Eye (tissue), 1 donor: Measurements from ENCODE around the gene SEC23A.
"Not testable (repeated sequence)": the region's sequence is repeated elsewhere in the genome, so short reads cannot be mapped to it uniquely, and the experiment has no call there.

ENCODE experiments used
- DNase-seq: peaks from one replicate; pipeline ENCODE4 v3.0.0-alpha.2; 2015

SEC23A gene

GRCh38 chr14:39025810-39026627 lies 77.0 kb downstream of the SEC23A start:
- DNase-seq, result no peak

GRCh38 chr14:39025250-39025809 lies 77.7 kb downstream of the SEC23A start:
- DNase-seq, result no peak

DNA sequence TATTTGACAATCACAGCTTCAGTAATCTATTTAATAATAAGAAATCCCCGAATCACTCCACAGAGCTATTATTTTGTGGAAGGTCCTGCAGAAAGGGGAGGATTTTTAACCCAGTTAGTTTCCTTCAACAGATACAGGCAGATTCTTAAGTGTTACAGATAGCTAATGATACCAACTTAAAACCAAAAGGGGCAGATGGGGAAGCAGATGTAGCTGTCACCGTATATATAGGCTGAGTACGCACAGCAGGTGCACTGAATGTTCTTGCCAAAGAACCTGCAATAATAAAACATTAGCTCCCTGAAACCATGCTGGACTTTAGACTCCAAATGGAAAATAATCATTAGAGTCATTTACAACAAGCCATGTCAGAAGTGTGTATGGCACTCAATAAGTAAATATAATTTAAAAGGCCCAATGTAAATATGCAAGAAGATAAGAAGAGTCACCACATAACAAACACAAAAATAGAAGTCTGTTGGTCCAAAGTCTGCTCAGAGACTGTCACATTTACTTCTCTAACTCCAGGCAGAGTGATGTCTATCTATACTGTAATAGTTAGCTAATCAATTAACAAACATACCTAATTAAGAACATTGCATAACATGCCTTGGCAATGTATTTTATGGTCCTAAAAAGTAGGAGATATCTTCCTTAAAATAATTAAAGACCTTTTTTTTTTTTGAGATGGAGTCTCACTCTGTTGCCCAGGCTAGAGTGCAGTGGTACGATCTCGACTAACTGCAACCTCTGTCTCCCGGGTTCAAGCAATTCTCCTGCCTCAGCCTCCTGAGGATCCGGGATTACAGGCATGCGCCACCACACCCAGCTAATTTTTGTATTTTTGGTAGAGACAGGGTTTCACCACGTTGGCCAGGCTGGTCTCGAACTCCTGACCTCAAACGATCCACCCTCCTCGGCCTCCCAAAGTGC lies 78.8 kb downstream of the SEC23A start:
- DNase-seq, result peak; percentile 51

GRCh38 chr14:39017096-39018016 lies 85.7 kb downstream of the SEC23A start:
- not testable (repeated sequence) for DNase-seq

DNA sequence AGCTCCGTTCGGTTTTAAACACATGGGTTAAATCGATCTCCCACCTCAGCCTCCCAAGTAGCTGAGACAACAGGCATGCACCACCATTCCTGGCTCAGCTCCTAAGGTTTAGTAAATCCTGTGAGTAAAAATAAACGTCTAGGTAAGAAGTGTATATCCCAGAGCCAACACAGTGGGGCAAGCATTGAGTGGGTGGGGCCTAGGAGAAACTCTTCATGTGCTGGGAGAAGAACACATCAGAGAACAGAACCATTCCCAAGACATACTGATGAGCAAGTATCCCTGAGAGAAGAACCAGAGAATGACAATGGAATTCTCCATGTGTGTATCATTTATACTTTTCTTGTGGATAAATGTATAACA lies 86.3 kb downstream of the SEC23A start:
- DNase-seq, result no peak

DNA sequence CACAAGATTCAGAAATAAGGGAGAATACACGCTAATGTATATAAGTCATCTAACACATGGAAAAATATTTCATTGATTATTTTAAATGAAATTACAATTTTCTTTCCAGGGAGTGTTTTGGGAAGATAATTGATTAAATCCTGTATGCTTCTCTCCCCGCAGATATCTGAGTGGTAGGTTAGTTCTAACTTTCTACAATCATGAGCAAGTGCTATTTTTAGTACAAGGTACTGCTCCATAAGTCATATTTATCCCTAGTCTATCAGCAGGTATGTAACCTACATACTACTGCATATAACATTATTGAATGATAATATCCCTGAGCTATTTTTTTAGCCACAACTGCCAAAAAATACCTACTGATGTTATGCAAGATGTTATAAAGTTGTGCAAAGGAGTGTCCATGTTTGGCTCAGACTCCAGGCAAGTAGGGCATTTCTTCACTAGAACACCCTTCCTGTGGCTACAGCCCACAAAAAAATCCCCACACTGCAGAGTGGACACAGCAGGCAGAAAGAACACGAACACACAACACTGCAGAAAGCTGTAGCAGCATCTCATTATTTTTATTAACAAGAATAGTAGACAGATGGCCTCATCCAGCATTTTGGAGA lies 87.0 kb downstream of the SEC23A start:
- DNase-seq, result no peak

GRCh38 chr14:39015360-39015961 lies 87.6 kb downstream of the SEC23A start:
- peak; percentile 75 for DNase-seq

DNA sequence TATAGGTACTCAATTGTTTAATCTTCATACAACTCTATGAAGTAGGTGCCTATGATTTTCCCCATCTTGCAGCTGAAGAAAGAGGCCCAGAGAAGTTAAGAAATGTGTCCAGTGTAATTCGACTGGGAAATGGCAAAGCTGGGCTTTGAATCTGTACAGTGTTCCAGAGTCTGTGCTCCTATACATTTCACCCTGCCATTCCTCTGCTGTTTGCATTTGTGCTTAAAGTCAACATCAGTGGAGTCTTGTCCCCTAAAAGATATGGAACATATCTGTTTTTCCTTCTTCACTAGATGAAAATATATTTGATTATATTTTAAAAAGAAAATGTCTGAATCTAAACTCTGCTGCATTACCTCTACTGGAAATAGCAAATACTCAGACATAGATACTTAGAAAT lies 88.6 kb downstream of the SEC23A start:
- DNase-seq, result no peak

DNA sequence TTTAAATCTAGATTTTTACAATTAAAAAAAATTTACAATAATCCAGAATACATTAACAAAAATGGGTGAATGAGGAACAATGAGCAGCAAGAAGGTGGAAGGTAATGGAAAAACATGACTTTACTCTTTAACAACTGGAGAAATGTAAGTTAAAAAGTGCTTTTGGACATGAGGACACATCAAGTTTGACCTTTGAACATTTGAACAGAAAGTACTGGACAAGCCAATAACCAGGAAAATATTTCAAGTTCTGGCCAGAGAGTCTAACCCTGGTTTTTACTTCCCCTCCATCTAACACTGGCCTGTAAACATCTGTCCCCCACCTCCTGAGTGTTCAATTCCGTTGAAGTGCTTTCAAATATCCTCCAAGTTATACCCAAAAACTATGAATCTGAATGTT lies 94.1 kb downstream of the SEC23A start:
- DNase-seq, result not testable (repeated sequence)

DNA sequence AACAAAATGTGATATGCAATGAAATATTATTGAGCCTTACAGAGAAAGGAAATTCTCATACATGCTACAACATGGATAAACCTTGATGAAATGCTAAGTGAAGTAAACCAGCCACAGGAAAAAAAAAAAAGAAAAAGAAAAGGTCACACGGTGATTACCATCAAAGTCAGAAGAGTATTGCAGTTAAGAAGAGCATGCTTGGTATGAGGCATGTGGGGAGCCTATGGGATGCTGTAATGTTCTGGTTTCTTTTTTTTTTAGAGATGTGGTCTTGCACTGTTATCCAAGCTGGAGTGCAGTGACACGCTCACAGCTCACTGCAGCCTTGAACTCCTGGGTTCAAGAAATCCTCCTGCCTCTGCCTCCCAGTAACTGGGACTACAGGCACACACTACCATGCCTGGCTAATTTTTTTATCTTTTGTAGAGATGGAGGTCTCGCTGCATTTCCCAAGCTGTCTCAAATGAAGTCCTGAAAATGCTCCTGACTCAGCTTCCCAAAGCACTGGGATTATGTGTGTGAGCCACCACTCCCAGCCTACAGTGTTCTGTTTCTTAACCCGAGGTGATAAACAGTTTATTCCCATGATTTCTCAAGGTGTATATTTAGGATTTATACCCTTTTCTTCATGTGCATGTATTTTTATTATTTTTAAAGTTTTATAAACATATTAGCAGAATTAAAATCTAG lies 96.2 kb downstream of the SEC23A start:
- no peak for DNase-seq

DNA sequence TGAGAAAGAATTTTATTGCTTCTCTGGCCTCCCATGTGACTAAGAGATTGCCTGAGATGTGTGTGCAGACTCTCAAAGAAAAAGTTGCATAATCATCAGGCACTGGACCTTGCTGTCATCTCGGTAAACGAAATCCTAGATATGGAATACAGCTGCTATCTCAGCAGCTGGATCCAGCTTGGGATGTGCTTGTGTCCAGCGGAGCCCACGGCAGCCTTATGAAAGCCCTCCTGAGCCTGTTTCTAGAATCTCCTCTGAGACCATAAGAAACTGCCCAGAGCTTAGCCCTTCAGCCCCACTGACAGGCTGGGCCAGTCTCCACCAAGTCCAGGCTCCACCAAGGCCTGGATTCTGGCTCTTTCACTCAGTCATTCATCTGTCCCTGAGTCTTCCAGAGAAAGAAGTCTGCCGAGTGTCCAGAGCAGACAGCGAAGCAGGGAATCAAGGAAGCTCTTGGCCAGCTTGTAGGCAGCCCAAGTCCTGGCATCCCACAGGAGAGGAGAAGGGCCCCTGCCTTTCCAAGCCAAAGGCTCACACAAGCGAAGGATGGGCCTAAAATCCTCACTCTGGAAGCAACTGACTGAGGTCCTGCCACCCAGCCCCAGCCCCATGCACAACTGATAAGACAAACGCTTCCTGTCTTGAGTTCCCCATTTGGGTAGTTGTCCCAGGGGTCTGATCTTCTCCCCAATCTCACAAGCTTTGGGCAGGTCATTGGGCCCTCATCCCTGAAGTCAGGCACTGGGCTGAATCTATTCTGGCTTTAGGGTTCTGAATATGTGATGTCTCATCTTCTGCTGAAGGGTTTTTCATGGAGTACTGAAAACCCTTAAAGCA lies 97.8 kb downstream of the SEC23A start:
- DNase-seq, result no peak

DNA sequence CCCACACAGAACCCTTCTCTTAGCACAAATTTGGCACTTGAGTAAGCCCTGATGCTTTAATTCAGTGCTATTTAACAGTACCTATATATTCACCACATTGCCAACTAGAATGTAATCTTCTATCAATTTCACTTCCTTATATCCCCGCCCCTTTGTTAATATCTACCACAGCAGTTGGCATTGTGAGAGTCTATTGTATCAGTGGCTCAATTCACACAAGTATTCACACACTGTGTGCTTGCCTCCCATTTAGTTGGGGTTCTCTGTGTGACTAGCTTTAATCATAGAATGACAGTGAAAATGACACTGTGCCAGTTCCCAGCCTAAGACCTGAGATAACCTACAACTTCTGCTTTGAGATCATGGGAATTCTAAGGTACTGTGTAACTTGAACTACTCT lies 103.1 kb downstream of the SEC23A start:
- DNase-seq, result no peak

DNA sequence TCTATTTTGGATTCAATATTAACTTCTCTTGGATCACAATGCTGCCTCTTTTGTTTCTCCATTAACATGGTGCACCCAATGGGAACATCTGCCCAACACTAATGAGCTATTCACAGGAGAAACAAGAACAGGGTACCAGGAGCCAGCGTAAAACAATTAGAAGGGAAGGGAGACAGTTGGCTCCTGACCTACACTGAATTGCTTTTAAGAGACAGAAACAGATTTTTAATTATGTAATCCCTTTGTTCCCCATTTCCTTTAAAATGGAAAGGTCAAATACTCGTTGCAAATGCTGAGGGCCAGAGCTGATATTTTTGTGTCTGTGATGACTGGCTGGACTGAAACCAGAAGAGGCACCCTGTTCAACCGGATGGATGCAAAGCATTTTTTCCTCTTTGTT lies 108.3 kb downstream of the SEC23A start:
- peak; percentile 47 for DNase-seq

- DNase-seq, result no peak
Observed at GRCh38 chr14:38993981-38994380, 109.1 kb downstream of the SEC23A start.

GRCh38 chr14:38992067-38992844 lies 110.8 kb downstream of the SEC23A start:
- no peak for DNase-seq

- no peak for DNase-seq
Observed at GRCh38 chr14:38991299-38991698, 111.7 kb downstream of the SEC23A start.

- DNase-seq, result no peak
Observed at GRCh38 chr14:38989922-38990546, 113.0 kb downstream of the SEC23A start.

GRCh38 chr14:38987781-38988180 lies 115.3 kb downstream of the SEC23A start:
- DNase-seq, result no peak

- DNase-seq, result no peak
Observed at GRCh38 chr14:38982837-38983236, 120.2 kb downstream of the SEC23A start.
